Diencephalon (tissue), 1 donor: ENCODE results near the gene CCDC28A. TPM values are rescaled to one million over a fixed set of nuclear protein-coding genes. Genes with fewer than 3 reads are reported as not detected.

ENCODE experiments used
- total RNA-seq: library from RNA; depleted of rRNA; stranded (reverse); fragments of >200 nt; gene quantifications from one replicate; pipeline ENCODE4 v1.2.3, GENCODE V29; 2014

Gene CCDC28A
- total RNA-seq: 7.2 TPM

DNA sequence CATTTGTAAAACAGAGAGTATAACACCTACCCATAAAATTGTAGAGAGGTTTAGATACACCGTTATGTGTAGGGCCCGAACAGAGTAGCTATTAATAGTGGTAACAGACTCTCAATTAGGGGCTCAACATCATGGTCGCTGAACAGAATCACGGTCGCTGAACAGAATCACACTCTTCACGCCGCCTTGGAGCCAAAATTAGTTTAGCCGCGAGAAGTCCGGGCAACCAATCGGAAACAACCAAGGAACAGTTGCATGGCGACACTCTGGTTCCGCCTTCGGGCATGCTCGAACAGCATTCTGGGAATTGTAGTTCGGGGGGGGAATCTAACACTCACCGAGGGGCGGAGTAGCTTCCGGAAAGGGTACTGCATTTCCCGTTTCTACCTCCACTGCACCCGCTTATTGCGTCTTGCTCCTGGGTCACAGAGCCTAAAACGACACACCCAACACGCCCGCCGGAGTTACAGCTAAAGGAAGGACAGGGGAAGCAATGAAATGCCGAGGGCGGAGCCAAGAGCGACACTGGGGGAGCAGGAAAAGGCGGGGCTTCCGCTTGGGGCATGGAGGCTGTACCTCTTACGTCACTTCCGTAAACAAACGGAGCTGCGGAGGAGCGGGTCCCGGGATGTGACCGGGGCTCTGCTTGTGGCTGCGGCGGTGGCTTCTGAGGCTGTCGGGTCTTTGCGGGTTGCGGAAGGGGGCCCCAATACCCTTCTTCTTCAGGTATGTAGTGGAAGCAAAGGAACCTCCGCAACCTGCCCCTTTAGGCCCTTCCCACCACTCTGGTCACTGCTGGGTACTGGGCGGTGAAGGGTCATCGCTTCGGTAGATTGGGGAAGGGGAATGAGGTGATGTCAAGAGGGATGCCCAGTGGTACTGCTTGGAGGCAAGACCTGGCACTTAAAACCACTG, at the start of gene CCDC28A:
Gene CCDC28A (plus strand): TSS at position 593 of the 915 bp plus-strand sequence. CDS start 2,352 bp downstream, outside the sequence.

DNA sequence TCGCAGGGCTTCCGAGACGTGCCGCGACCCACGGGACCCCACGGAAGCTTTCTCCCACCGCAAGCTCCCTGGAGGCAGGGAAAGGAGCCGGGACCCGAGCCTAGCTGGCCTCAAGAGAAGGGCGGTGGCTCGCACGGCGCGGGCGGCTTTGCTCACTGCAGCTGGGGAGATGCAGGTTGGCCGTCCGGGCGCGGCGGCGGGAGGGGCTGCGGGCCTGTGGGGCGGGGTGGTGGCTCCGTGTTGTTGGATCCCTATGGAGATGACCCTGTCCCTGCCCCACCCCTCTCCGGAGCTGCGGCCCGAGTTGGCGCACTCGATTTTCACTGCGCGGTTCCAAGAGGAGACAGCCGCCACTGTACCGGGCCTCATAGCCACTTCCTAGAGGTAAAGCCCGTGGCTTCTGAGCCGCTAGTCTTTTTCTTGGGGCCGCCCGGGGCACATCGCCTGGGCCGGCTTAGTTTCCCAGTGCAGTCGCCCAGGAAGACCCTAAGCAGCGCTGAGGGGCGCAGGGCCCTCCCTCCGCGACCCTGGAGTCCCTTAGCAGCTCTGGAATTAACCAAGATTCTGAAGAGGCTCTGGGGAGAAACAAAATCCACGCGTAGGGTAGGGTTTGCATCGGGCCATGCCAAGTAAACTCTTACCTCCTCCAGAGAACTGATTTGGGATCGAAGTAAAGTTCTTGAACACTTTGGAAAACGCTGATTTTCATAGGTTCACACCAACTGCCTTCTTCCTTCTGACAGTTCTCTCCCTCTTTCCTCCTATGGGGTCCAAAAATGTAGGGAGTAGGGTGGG, 22.4 kb downstream of the CCDC28A start, which contains the start of gene ECT2L:
Gene ECT2L (plus strand): TSS at position 279 of the 795 bp plus-strand sequence. CDS start 17,188 bp downstream, outside the sequence.

Other genes with a start within 250 kb of the CCDC28A start
- gene ECT2L, start 22.3 kb downstream of the CCDC28A start, total RNA-seq: 1.2 TPM
- gene REPS1, start 214.5 kb downstream of the CCDC28A start, total RNA-seq: 107 TPM